Measurements from ENCODE around the gene UBQLN1.

GRCh38 chr9:83629433-83630104 is 78.2 kb downstream of the UBQLN1 start:
- TF ChIP-seq CTCF (IDR thresholded peaks at IDR 0.05; ENCODE audit: low read length) (no peak), EZH2 (IDR thresholded peaks at IDR 0.05; ENCODE audit: borderline replicate concordance, low read length) (no peak)
